ENCODE results near the gene MVD. TPM values are rescaled to one million over a fixed set of nuclear protein-coding genes. Genes with fewer than 3 reads are reported as not detected.
A peak's percentile ranks its signal among the peaks of the same experiment; 100 is the strongest.

MVD gene
- total and polyA plus RNA-seq, 2 of the 13 experiments (the other 11 are each of a cell fraction or from before 2014, with no cell fraction given) = 28.1 to 187 TPM

DNA sequence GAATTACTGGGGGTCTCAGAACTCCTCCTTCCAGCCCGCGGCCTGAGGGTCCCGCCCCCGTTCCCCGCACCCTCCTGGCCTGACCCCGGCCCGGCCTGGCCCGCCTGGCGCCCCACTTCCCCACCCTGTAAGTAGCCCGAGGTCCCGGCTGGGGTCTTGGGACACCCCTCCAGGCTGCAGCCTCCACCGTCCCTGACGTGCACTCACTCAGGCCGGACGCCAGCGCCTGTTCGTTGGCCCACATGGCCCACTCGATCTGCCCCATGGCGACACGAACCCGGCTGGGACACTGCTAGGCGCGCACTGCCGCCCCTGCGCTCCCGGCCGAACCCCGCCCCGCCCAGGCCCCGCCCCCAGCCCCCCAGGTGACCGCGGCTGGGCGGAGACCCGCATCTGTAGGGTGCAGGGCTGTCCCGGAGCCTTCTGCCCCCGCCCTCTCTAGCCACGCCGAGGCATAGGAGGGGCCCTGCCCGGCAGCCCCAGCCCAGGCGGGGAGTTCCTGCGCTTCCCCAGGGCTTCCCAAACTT lies 12.1 kb downstream of the MVD start, which contains the start of gene CYBA (continued):
- peak; percentile 97 for TF ChIP-seq ZNF326 (CRISPR knock-in tag; IDR thresholded peaks at IDR 0.05; ENCODE audit: borderline replicate concordance)
- peak; percentile 26; the same call in 1 of the 2 replicates for TF ChIP-seq ZMYM3 (CRISPR knock-in tag; IDR thresholded peaks at IDR 0.05)
- 0 out of 2 replicates have a peak, but pooled peaks have one; percentile 86 for TF ChIP-seq ZNF616 (CRISPR knock-in tag; IDR thresholded peaks at IDR 0.05; ENCODE audit: low read depth)
- TF ChIP-seq ZXDC (CRISPR knock-in tag; IDR thresholded peaks at IDR 0.05) = 0 out of 2 replicates have a peak, but pooled peaks have one; percentile 9
- TF ChIP-seq ZNF263 (CRISPR knock-in tag; IDR thresholded peaks at IDR 0.05) = peak; percentile 58; the same call in 1 of the 2 replicates
- TF ChIP-seq NFAT5 (CRISPR knock-in tag; IDR thresholded peaks at IDR 0.05) = peak; percentile 62; the same call in 1 of the 2 replicates
- peak; percentile 69 for TF ChIP-seq ZNF883 (CRISPR knock-in tag; IDR thresholded peaks at IDR 0.05; ENCODE audit: not compliant biosample characterization)
- TF ChIP-seq ZNF414 (CRISPR knock-in tag; IDR thresholded peaks at IDR 0.05) = no peak; the same call in 1 of the 2 replicates
- peak; percentile 69; the same call in 1 of the 2 replicates for TF ChIP-seq CHCHD3 (CRISPR knock-in tag; IDR thresholded peaks at IDR 0.05)
- TF ChIP-seq, protein P1, sequence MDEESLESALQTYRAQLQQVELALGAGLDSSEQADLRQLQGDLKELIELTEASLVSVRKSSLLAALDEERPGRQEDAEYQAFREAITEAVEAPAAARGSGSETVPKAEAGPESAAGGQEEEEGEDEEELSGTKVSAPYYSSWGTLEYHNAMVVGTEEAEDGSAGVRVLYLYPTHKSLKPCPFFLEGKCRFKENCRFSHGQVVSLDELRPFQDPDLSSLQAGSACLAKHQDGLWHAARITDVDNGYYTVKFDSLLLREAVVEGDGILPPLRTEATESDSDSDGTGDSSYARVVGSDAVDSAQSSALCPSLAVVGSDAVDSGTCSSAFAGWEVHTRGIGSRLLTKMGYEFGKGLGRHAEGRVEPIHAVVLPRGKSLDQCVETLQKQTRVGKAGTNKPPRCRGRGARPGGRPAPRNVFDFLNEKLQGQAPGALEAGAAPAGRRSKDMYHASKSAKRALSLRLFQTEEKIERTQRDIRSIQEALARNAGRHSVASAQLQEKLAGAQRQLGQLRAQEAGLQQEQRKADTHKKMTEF (CRISPR knock-in tag; IDR thresholded peaks at IDR 0.05) = no peak
- TF ChIP-seq THAP11 (CRISPR knock-in tag; IDR thresholded peaks at IDR 0.05) = no peak
- peak; percentile 96 for TF ChIP-seq MYC (CRISPR knock-in tag; IDR thresholded peaks at IDR 0.05; ENCODE audit: borderline replicate concordance)
- TF ChIP-seq, protein P2, sequence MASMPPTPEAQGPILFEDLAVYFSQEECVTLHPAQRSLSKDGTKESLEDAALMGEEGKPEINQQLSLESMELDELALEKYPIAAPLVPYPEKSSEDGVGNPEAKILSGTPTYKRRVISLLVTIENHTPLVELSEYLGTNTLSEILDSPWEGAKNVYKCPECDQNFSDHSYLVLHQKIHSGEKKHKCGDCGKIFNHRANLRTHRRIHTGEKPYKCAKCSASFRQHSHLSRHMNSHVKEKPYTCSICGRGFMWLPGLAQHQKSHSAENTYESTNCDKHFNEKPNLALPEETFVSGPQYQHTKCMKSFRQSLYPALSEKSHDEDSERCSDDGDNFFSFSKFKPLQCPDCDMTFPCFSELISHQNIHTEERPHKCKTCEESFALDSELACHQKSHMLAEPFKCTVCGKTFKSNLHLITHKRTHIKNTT (CRISPR knock-in tag; IDR thresholded peaks at IDR 0.05) = 0 out of 2 replicates have a peak, but pooled peaks have one; percentile 86
- no peak for TF ChIP-seq ARHGAP35 (CRISPR knock-in tag; IDR thresholded peaks at IDR 0.05; ENCODE audit: borderline replicate concordance)
- TF ChIP-seq GABPB1 (CRISPR knock-in tag; IDR thresholded peaks at IDR 0.05) = peak; percentile 9; the same call in 1 of the 2 replicates
- TF ChIP-seq POLR2A (IDR thresholded peaks at IDR 0.05; ENCODE audit: insufficient read depth in 1 of 2, low read depth in 2 of 2, low read length in 2 of 2) = peak in 1 of 2 experiments; percentile 74; a peak in 2 of 4 replicates

All from HepG2 (cell line).